OCI-LY3 (cell line): ENCODE measurements around the gene AGBL4.

Experiments
- H2AFZ ChIP-seq: fragments of 200-600, 300-600 bp; shearing (Covaris generic); 2 replicates; pipeline ENCODE4 v1.6.0; 2014; ENCODE audit warnings: antibody characterized with exemption, low read depth, low read length
- H3K27ac ChIP-seq: fragments of 200-600, 300-600 bp; sonication (generic); 2 replicates; pipeline ENCODE4 v1.5.1; 2014; ENCODE audit warnings: mild to moderate bottlenecking, low read length, moderate library complexity, mixed read lengths
- H3K27me3 ChIP-seq: fragments of 200-600, 300-600 bp; sonication (generic); 2 replicates; pipeline ENCODE4 v1.6.1; 2014; ENCODE audit warnings: low read depth, low read length, mixed read lengths
- H3K36me3 ChIP-seq: fragments of 200-600, 300-600 bp; sonication (generic); replicated peaks from 2 replicates; pipeline ENCODE3; 2014; ENCODE audit warnings: low read depth, low read length, mixed read lengths
- H3K4me1 ChIP-seq: fragments of 300-600, 200-600 bp; sonication (generic); 2 replicates; pipeline ENCODE4 v1.6.1; 2014; ENCODE audit warnings: low read length, mixed read lengths
- H3K4me2 ChIP-seq: fragments of 200-600, 300-600 bp; sonication (generic); 2 replicates; pipeline ENCODE4 v1.6.1; 2014; ENCODE audit warnings: low read length, mixed read lengths
- H3K4me3 ChIP-seq: fragments of 300-600, 200-600 bp; sonication (generic); 2 replicates; pipeline ENCODE4 v1.5.1; 2014; ENCODE audit warnings: antibody characterized with exemption, mild to moderate bottlenecking, low read length, moderate library complexity
- H3K79me2 ChIP-seq: fragments of 300-600, 200-600 bp; shearing (Covaris generic); 2 replicates; pipeline ENCODE4 v1.6.1; 2014; ENCODE audit warnings: mild to moderate bottlenecking, low read length, mixed read lengths
- H3K9ac ChIP-seq: fragments of 300-600, 200-600 bp; shearing (Covaris generic); 2 replicates; pipeline ENCODE4 v1.6.0; 2014; ENCODE audit warnings: mild to moderate bottlenecking, low read length, moderate library complexity
- H3K9me3 ChIP-seq: fragments of 200-600, 300-600 bp; shearing (Covaris generic); 2 replicates; pipeline ENCODE4 v1.6.1; 2014; ENCODE audit warnings: low read length, mixed read lengths; ENCODE audit not compliant: insufficient read depth
- H4K20me1 ChIP-seq: fragments of 200-600, 300-600 bp; sonication (generic); 2 replicates; pipeline ENCODE4 v1.6.1; 2016; ENCODE audit warnings: low read length, mixed read lengths; ENCODE audit not compliant: insufficient read depth
- CTCF ChIP-seq: fragments of 200-600, 300-600 bp; sonication (generic); IDR thresholded peaks from 2 replicates; pipeline ENCODE4 v1.5.1; 2014; ENCODE audit warnings: antibody characterized with exemption, low read length, low read depth
- EZH2phosphoT487 ChIP-seq: fragments of 200-600 bp; shearing (Covaris generic); IDR thresholded peaks from 2 replicates; pipeline ENCODE4 v1.6.1; 2018; ENCODE audit warnings: antibody characterized with exemption, mixed run types, low read depth

The AGBL4 gene

GRCh38 chr1:48810740-48811139 is 1213.0 kb downstream of the AGBL4 start:
- Histone ChIP-seq H3K9ac (no peak overlapping the region), H3K9me3 (no peaks in the 10 kb centered on the region), H3K27me3 (no peaks in the 10 kb centered on the region), H3K4me3 (no peak overlapping the region), H3K4me2 (no peak overlapping the region), H3K79me2 (no peaks in the 10 kb centered on the region), H3K4me1 (peaks cover 23% of the 10 kb centered on the region), H4K20me1 (no peaks in the 10 kb centered on the region), H2AFZ (no peak overlapping the region), H3K36me3 (no peaks in the 10 kb centered on the region), H3K27ac (no peak overlapping the region)
- TF ChIP-seq CTCF (no peak), EZH2phosphoT487 (no peak)

GRCh38 chr1:48808496-48808895 is 1215.3 kb downstream of the AGBL4 start:
- Histone ChIP-seq H4K20me1 (no peaks in the 10 kb centered on the region), H3K27ac (no peak overlapping the region), H2AFZ (no peak overlapping the region), H3K36me3 (no peaks in the 10 kb centered on the region), H3K79me2 (no peaks in the 10 kb centered on the region), H3K4me1 (peaks cover 17% of the 10 kb centered on the region), H3K4me2 (no peak overlapping the region), H3K4me3 (no peak overlapping the region), H3K27me3 (no peaks in the 10 kb centered on the region), H3K9ac (no peak overlapping the region), H3K9me3 (no peaks in the 10 kb centered on the region)
- TF ChIP-seq CTCF, result no peak
- no peak for TF ChIP-seq EZH2phosphoT487

DNA sequence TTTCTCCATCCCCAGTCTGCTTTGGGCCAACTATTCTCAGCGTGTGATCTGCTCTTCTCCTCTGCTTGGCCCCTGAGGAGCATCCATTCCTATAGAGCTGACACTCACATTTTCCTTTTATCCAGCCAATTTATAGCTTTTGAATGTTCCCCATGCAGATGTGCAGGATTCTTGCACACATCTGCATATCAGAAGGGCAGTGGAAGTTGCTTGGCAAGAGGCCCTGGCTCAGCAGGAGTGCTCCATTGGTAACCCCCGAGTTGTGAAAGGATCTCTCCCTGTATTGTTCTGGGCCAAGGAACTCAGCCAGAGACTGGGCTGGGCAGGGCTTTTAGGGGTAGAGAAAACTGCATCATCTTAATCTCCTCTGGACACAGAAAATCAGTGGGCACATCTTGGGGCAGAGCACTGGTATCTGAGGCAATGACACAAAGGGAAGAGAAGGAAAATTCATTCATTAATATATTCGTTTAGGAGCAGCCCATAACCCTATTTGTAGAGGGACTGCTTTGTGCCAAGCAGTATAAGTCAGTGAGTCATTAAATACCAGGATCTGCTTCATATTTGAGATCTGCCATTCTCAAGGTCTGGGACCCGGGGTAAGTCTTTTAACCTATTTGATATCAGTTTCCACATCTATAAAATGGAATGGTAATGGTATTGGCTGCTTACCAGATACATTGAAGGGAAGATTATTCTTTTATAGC is 1216.0 kb downstream of the AGBL4 start:
- H3K27me3 ChIP-seq, result no peaks in the 10 kb centered on the region
- H3K4me2 ChIP-seq, result no peak overlapping the region
- H3K79me2 ChIP-seq, result no peaks in the 10 kb centered on the region
- no peaks in the 10 kb centered on the region for H3K9me3 ChIP-seq
- H3K27ac ChIP-seq, result no peak overlapping the region
- H3K4me1 ChIP-seq, result peaks cover 25% of the 10 kb centered on the region
- H3K4me3 ChIP-seq, result no peak overlapping the region
- no peak overlapping the region for H2AFZ ChIP-seq
- H4K20me1 ChIP-seq, result no peaks in the 10 kb centered on the region
- no peak for TF ChIP-seq CTCF
- no peak for TF ChIP-seq EZH2phosphoT487
- no peaks in the 10 kb centered on the region for H3K36me3 ChIP-seq
- no peak overlapping the region for H3K9ac ChIP-seq

DNA sequence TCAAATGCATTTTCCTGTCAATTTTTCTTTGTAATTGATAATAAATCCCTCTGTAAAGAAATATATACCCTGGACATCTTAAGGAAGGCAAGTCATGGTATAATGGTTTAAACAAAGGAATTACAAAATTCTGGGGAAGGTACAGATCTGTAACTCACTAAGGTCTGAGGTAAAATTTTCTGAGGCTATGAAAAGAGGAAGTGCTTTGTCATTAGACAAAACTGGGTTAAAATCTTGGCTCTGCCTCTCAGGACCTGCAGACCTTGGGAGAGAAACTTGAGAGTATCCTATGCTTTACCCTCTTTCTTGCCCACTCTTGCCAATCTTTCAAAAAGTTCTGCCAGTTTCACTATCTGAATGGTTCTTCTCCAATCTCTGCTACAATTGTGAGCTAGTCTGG is 1220.3 kb downstream of the AGBL4 start:
- H4K20me1 ChIP-seq, result no peaks in the 10 kb centered on the region
- TF ChIP-seq EZH2phosphoT487 (no peak), CTCF (no peak)
- peaks cover 11% of the 10 kb centered on the region for H3K4me1 ChIP-seq
- H3K4me3 ChIP-seq, result no peak overlapping the region
- H3K36me3 ChIP-seq, result no peaks in the 10 kb centered on the region
- H3K4me2 ChIP-seq, result no peak overlapping the region
- H3K27ac ChIP-seq, result no peak overlapping the region
- H2AFZ ChIP-seq, result no peak overlapping the region
- H3K9me3 ChIP-seq, result no peaks in the 10 kb centered on the region
- H3K27me3 ChIP-seq, result no peaks in the 10 kb centered on the region
- H3K9ac ChIP-seq, result no peak overlapping the region
- no peaks in the 10 kb centered on the region for H3K79me2 ChIP-seq
